K562 (cell line): ENCODE data around the gene DNMT3A. TPM values are rescaled to one million over a fixed set of nuclear protein-coding genes. Genes with fewer than 3 reads are reported as not detected.

Experiments
- ASH1L ChIP-seq: fragments of 450-650 bp; IDR thresholded peaks from 2 replicates; pipeline ENCODE4 v1.6.1; 2018; ENCODE audit warnings: borderline replicate concordance, mild to moderate bottlenecking, low read depth; ENCODE audit not compliant: partially characterized antibody
- GABPB2 ChIP-seq: fragments of 250-450 bp; sonication (Bioruptor Pico); conservative IDR thresholded peaks from 2 replicates; pipeline ENCODE4 v1.5.1; 2021; ENCODE audit warnings: mild to moderate bottlenecking
- HNRNPL ChIP-seq: fragments of 200-400 bp; formaldehyde crosslinking; IDR thresholded peaks from 2 replicates; pipeline ENCODE4 v1.6.1; 2017; ENCODE audit warnings: low read depth, mild to moderate bottlenecking, low read length
- IFI16 ChIP-seq: fragments of 250-450 bp; sonication (Bioruptor Pico); IDR thresholded peaks from 2 replicates; pipeline ENCODE4 v2.1.2; 2022; ENCODE audit warnings: mild to moderate bottlenecking, inconsistent platforms
- IRF9 ChIP-seq: fragments of 450-650 bp; IDR thresholded peaks from 2 replicates; pipeline ENCODE4 v1.6.1; 2016; ENCODE audit warnings: missing biosample characterization, missing genetic modification characterization
- L3MBTL2 ChIP-seq: fragments of 450-650 bp; IDR thresholded peaks from 2 replicates; pipeline ENCODE4 v1.6.1; 2016; ENCODE audit warnings: mild to moderate bottlenecking, moderate library complexity
- MEF2A ChIP-seq: IDR thresholded peaks from 2 replicates; pipeline ENCODE4 v1.6.1; 2011; ENCODE audit warnings: low read depth, mild to moderate bottlenecking, low read length, moderate library complexity; ENCODE audit not compliant: control insufficient read depth
- PHB2 ChIP-seq: fragments of 450-650 bp; IDR thresholded peaks from 2 replicates; pipeline ENCODE4 v1.6.1; 2017; ENCODE audit warnings: low read depth
- PRDM10 ChIP-seq: fragments of 450-650 bp; IDR thresholded peaks from 2 replicates; pipeline ENCODE4 v1.6.1; 2018; ENCODE audit not compliant: partially characterized antibody
- REST ChIP-seq, 2 experiments: fragments of 450-650 bp; formaldehyde crosslinking in 1 of 2; IDR thresholded peaks; 2 replicates each; pipeline versions ENCODE4 v1.4.0 to v1.6.1; 2014 to 2020; ENCODE audit warnings: mild to moderate bottlenecking in 2 of 2, borderline replicate concordance in 1 of 2, low read depth in 1 of 2
- SUPT5H ChIP-seq: fragments of 450-650 bp; IDR thresholded peaks from 2 replicates; pipeline ENCODE4 v1.6.1; 2016
- ZNF431 ChIP-seq: sonication (generic); formaldehyde crosslinking; IDR thresholded peaks from 2 replicates; pipeline ENCODE4 v1.8.0; 2022; ENCODE audit warnings: mild to moderate bottlenecking, missing genetic modification reagents
- polyA plus RNA-seq, 8 experiments: library from polyadenylated mRNA; depleted of rRNA in 4 of 8; stranded (reverse) in 5 of 8; unstranded in 3 of 8; fragments of >200 nt; fragmentation: Nextera tagmentation in 2 of 8; fragmentation: Illumina TruSeq in 1 of 8; extraction: Ambion mirVana in 2 of 8; extraction: Trizol in 1 of 8; gene quantifications; 2 replicates each; pipeline versions ENCODE4 v1.2.1 to v1.2.3, GENCODE V29; 2011 to 2014; ENCODE audit warnings: inconsistent platforms in 1 of 8, missing spikeins in 1 of 8
- total RNA-seq, 7 experiments: library from RNA; depleted of rRNA in 6 of 7; stranded (reverse); fragments of >200 nt in 6 of 7; fragmentation: Illumina TruSeq in 2 of 7; extraction: Trizol in 2 of 7; gene quantifications; 2 replicates each; pipeline versions ENCODE4 v1.2.1 to v1.2.3, GENCODE V29; 2011 to 2021; ENCODE audit warnings: low replicate concordance in 1 of 7
- TF ChIP-seq, protein P1 (sequence below): fragments of 450-650 bp; IDR thresholded peaks from 2 replicates; pipeline ENCODE4 v1.6.1; 2014; ENCODE audit warnings: low read depth, mild to moderate bottlenecking, moderate library complexity, borderline replicate concordance

DNMT3A gene
- total and polyA plus RNA-seq, 9 of the 15 experiments (the other 6 are each of a cell fraction or from before 2014, with no cell fraction given), result 3.0 to 16.0 (median 6.1) TPM

DNA sequence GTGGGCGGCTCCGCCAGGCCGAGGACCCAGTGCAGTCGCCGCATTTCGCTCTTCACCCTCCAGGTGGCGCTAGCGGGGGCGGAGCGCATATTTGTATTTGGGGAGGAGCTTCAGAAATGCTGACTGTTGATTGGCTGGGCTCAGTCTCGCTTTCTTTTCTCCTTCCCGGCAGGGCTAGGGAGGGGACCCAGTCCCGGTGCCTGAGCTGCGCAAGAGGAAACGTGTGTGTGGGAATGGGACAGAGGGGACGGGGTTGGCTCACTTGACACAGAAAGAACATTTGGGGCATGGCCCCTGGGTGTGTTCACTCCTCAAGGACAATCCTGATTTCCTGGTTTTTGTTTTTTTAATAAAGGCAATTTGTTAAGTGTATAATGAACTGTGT lies 20.3 kb upstream of the DNMT3A start (continued):
- TF ChIP-seq PRDM10, result no peak
- peak; percentile 61; the same call in 1 of the 2 replicates for TF ChIP-seq L3MBTL2
- TF ChIP-seq REST (IDR thresholded peaks at IDR 0.05; ENCODE audit: borderline replicate concordance), result no peak; the same call in 1 of the 2 replicates
- TF ChIP-seq REST (CRISPR knock-in tag; IDR thresholded peaks at IDR 0.05; ENCODE audit: low read depth), result peak; percentile 35; the same call in 1 of the 2 replicates
- no peak for TF ChIP-seq GABPB2 (CRISPR knock-in tag)
- no peak for TF ChIP-seq MEF2A
- TF ChIP-seq SUPT5H, result peak; percentile 58; the same call in 1 of the 2 replicates
- no peak for TF ChIP-seq HNRNPL
- TF ChIP-seq IRF9 (tag), result no peak
- TF ChIP-seq PHB2, result no peak
- TF ChIP-seq IFI16 (CRISPR knock-in tag), result no peak
- TF ChIP-seq ZNF431 (CRISPR knock-in tag), result no peak
- no peak for TF ChIP-seq ASH1L
- TF ChIP-seq, protein P1, sequence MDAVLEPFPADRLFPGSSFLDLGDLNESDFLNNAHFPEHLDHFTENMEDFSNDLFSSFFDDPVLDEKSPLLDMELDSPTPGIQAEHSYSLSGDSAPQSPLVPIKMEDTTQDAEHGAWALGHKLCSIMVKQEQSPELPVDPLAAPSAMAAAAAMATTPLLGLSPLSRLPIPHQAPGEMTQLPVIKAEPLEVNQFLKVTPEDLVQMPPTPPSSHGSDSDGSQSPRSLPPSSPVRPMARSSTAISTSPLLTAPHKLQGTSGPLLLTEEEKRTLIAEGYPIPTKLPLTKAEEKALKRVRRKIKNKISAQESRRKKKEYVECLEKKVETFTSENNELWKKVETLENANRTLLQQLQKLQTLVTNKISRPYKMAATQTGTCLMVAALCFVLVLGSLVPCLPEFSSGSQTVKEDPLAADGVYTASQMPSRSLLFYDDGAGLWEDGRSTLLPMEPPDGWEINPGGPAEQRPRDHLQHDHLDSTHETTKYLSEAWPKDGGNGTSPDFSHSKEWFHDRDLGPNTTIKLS, result no peak
